Renal pelvis (tissue), 4 donors: ENCODE measurements around the gene THTPA. TPM values are rescaled to one million over a fixed set of nuclear protein-coding genes. Genes with fewer than 3 reads are reported as not detected.
A peak's percentile ranks its signal among the peaks of the same experiment; 100 is the strongest.

Source experiments
- DNase-seq: peaks from one replicate; pipeline ENCODE4 v3.0.0-alpha.2; 2013
- polyA plus RNA-seq, 3 donors: library from polyadenylated mRNA; unstranded; fragments of 120-200 nt; gene quantifications; one replicate each; pipeline ENCODE4 v1.2.1, GENCODE V29; 2013; ENCODE audit not compliant: insufficient read length in 3 of 3

Gene THTPA
- polyA plus RNA-seq, 3 donors, result 19.0 to 20.5 (median 19.7) TPM

DNA sequence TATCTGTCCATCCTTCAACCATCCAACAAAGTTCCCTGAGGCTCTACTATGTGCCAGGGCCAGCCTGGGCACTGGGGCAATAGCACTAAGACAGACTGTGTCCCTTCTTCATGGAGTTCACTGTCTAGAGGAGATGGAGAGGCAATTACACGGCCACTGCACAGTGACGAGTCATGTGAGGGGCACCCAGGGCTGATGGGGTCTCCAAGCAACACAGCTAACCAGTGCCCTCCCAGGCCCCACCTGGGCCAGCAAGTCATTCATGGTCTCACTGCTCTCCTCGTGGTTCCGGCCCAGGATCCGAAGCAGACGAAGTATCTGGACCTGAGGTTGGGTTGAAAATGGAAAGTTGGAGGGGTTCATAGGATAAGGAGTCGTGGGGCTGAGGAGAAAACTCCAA is 8.8 kb downstream of the THTPA start:
- DNase-seq, result no peak

DNA sequence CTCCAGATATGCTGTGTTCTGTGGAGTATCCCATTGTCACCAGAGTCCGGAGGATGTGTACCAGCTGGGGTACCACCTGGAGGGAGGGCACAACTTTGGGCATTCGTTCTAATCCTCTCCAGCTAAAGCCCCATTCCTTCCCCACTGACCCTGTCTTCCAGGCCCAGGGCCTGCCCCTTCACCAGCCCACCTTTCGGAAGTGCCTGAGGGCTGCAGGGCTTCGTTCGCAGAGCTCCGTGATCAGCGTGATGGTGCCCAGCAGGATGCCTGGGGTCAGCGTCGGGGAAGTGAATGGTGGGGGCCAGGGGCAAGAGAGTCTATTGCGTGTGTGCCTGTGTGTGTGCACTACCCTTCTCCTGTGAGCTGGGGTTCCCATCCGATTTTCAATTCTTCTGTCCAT is 9.6 kb downstream of the THTPA start:
- no peak for DNase-seq

DNA sequence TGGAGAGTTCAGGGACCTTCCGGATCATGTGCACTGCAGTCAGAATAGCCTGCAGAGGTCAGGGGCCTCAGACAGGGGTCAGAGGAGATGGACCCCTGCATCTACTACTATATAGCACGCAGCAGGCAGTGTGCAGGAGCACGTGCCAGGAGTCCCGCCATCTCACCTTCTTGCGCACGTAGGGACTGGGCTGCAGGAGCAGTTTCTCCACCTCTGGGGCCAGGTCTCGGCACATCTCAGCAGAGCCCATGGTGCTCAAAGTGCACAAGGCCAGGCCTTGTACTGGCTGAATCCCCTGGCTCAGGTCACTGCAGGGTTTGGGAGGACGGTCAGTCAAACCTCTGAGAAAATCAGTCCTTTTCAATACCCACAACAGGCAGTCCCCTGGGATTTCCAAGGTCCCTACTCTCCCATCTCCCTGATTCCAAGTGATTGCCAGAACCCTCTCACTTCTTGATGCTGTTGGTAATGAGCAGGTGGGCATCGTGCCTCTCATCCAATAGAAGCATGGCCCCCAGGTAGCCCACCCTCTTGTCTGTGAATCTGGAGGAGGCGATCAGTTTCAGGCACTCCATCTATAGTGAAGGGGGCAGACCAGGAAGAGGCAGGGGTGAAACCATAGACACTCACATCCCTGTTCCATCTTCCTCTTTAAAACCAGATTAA is 10.2 kb downstream of the THTPA start:
- no peak for DNase-seq

DNA sequence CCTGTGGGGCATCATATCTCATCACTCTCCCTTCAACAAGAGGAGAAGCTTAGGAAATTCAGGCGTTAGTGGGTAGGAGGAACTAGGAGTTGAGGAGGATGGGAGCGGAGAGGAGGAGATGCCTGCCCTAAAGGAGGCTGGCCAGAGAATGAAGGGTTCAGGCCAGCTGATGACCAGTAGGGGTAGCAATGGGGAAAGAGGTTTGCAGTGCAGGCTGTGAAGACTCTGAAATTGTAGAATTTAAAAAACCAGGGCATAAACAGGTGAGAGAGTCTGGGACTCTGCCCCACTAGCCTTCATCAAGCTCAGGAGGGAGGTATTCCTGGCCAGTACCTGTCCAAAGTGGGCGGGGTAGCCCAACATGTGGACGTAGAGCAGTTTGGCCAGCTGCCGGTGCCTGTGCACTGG is 10.7 kb downstream of the THTPA start:
- no peak for DNase-seq

DNA sequence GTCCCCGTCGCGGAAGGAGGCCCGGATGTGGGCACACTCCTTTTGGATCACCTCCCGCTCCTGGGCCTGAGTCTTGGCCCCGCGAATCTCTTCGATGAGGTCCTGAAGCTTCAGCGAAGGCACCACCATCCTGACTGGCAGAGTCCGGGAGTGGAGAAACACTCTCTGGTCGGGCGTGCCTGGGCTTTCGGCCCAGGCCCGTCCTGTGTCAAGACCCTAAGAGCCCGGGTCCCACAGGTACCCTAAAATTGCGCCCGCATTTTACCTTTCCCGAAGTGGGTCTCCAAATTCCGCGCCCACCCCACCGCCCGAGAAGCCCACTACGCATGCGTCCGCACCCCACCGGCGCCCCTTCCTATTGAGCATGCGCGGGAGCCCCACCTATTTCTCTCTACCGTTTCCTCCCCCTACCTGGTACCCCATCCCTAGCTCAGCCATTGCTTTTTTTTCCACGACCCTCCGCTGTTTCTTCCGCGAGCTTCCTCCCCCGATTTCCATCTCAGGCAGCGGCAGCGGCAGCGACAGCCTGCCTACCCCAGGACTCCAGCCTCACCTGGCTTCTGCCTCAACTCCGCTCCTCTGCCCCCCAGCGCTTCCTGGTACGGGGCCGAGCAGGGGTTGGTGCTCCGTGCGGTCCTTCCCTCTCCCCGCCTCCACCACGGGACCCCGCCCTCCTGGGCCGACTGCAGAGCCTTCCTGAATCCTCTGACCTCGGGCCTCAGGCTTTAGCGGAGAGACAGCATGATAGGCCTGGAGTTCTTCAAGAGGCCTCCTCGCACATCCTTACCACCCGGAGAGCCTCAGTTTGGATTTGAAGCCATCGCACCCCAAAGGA is 11.3 kb downstream of the THTPA start, which contains the start of gene AP1G2:
Gene AP1G2, minus strand, starts transcription at position 606 of the 835 bp plus-strand sequence. Its CDS starts 477 bp downstream, at position 129.
- peak; percentile 73 for DNase-seq

DNA sequence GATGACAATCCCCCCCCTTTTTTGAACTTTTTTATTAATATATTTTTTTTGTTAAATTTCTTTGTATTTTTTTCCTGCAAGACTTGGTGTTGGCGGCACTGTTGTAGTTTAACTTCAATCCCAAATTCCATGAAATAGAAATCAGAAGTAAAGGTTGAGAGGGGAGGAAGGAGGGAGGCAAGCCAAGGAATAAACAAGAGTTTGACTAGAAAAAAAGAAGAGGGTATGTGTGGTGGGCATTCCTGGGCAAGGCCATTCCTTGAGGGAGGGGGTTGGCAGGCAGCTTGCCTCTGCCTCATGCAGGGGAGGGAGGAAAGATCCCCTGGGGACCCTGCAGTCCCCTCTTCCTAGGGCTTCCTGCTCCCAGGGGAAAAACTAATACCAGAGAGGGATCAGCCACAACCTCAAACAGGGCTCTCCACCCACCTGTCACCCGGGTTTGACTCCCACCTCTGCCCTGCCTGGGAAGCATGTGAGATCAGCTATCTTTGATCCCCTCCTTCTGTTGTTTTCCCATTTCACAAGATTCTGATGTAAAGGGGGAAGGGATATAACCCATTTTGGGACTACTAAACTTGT is 12.0 kb downstream of the THTPA start:
- no peak for DNase-seq

DNA sequence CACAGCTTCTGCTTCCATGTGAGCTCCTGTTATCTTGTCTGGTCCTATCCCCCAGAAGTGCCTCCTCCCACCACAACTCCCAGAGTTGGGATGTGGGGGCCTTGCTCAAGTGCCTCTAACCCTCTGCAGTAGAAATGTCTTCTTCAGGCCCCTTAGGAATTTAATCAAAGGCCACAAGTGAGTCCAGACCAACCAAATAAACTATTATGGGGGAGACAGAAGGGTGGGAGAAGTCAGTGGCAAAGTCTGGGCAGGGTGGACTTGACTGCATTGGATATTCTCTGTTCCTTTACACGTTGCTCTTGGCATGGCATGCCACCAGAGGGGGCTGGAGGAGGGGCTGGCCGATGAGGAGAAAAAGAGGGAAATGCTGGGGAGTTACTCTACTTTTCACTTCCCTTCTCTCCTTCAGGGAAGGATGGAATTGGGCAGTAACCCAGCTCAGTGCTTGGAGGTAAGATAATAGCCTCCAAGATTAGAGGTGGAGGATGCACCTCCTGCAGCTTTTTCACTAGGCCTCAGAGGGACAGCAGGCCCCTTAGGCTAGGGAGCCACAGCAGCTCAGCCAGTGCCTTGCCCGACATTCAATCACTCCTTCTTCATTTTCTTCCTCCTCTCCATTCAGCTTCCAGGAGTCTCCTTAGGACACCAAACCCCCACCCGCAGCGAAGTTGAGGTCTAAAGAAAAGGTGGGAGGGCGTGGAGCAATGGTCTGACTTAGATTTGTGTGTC is 12.7 kb downstream of the THTPA start:
- DNase-seq, result peak; percentile 35

DNA sequence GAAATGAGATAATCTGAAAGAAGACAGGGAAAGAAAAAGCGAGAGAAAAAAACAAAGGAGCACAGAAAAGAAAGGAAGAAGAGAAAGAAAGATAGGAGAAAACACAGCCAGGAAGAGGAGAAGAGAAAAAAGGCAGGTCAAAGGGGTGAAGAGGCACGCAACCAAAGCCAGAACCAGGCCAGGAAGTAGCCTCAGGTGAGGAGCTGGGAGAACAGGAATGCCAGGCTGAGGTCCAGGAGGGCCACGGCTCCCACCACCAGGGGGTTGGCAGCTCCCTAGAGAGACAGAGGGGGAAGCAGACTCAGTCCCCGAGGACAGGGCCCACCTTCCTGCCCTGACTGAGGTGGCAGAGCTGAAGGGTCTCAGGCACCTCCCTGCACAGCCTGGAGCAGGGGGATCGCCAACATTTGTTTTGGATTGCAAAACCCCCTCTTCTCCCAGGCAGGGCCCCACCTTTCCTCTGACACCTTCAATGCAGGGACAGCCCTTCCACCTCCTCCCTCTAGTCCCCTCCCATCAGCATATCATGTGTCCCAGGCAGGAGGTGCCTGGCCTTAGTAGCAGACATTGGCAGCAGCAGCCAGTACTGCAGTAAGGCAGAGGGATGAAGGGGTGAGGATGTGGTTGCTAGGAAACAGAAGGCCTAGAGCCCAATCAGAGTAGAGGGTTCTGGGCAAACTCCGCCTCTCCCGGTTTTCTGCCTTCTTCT is 13.5 kb downstream of the THTPA start:
- DNase-seq, result peak; percentile 38

DNA sequence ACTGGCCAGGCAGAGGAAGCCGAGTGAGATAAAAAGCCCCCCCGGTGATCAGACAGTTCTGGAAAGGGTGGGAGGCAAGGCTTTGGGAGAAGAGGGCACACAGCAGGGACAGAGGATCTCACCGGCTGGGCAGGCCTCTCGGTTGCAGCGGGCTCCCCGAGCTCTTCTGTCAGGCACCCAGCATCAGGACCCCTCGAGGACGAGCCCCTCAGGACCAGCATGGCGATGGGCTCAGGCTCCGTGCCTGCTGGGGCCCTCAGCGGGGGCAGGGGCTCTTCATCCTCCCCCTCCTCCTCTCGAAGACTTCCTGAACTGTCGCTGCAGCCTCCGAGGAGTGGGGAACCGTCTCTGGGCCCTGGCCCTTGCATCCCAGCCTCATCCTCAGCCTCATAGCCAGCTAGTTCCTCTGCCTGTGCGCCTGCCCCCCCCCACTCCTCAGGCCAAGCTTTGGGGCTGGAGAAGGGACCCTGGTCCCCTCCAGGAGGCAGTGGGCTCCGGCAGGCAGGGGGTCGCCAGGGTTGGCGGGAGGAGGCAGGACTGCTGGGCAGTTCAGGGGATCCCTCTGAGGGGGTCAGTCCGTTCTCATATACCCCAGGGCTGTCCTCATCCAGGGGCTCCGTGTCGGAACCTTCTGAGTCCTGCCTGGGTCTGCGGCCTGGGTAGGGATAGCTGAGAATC is 14.9 kb downstream of the THTPA start:
- no peak for DNase-seq

DNA sequence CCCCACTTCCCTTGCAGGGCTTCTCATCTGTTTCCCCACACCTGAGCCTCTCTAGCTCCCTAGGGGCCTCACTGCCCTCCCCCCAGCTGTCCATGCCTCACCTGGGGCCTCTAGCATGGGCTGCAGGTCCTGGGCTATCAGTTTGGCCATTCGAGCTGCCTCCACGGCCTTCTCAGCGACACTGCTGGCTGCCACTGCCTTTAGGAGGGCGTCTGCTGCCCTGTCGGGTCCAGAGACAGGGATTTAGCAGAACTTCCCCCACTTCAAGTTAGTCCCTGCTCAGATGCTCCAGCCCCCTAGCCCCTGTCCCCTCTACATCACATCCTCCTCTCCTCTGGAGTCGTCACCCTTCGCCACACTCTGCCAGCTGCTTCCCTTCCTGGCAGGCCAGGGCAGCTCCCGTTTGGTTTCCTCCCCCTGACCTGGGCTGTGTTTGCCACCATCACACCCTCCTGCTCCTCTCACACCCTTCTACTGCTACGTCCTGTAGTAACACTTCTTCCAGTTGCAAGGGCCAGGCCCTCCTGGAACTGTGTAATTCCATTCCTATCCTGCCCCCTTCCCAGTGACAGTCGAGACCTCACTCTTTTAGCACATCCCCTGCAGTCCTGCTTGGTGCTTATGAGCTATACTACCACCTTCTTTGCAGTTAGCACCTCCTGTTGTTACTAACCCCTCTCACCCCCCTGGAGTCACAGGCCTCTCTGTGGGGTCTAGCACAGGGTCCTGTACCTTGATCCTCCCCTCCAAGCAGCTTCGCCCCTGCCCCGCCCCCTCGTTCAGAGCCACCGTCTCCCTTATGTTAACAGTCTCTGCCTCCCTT is 15.8 kb downstream of the THTPA start:
- DNase-seq, result peak; percentile 26

DNA sequence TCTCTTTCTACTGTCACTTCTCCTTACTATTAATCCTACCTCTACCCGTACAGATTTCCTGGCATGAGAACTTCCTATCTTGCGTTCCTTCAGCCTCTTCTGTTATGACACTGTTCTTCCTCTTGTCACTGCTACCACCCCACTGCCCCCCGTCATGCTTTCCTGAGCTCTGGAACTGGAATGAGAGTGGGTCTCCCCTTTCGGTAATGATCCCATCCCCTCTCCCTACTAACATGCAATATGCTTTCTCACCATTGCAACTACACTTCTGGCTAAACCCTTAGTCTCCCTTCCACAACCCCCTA is 16.4 kb downstream of the THTPA start:
- DNase-seq, result no peak

DNA sequence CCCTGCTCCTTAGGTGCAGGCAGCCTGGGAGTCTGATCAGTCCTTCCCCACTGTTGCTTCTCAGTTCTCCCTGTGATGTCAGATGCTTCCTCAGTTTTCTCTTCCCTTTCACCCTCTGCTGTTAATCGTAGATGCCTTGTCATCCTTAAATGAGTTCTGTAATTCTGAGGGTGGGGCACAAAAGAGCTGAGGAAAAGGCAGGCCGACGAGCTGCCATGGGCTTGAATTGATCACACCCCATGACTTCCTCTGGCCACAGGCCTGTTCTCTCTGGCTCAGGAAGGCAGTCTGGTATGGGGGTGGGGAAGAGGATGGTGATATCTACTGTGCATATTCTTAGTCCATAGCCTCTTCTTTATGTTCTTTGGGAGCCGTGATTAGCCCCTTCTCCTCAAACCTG is 16.8 kb downstream of the THTPA start:
- DNase-seq, result no peak

DNA sequence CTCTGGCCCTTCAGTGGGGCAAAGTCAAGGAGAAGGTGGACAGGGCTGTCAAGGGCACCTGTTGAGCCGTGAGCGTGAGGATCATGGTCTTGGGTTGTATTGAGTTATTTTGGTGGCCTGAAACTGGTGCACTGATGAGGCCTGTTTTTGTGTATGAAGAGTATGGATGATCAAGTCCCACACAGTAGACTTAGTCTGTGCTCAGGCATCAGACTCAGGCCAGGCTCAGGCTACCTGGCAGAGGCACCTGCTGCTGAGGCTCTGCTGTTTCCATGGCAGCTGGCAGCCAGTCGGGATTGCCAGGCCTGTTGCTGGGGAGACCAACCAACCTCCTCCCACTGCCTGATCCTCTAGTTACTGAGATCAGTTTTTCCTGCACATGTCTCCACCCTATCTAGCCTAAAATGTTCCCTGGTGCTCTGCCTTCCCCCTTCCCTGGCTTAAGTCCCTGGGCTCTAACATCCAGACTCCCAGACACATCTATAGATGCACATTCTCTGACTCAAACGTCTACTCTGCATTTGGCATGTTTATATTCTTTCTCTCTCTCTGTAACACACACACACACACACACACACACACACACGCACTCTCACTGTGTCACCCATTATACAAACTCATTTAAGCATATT is 17.4 kb downstream of the THTPA start:
- no peak for DNase-seq

DNA sequence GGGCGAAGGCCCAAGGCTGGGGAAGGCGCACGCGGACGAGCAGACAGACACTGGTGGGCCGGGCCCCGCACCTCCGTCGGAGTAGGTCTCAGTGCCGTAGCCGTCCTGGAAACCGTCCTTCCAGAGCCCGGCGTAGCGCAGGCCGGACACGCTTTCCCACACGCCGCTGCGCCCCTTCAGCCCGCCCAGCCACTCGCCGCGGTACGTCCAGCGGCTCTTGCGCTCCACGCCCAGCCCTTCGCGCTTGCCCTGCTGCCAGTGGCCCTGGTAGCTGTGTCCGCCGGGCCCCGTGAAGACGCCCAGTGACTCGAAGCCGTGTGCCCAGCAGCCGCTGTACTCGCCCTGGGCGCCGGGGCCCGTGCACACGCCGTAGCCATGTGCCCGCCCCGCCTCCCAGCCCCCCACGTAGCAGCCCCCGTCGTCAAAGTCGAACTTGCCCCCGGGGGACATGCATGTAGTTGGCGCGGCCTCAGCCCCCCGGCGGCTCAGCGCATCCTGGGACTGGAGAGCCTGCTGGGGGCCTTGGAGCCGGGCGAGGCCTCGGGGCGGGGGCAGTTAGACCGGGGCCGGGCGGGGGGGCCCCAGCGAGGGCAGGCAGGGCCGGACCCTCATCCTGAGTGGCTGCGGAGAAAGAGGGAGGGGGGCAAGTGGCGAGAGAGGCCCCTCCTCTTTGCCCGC is 21.1 kb downstream of the THTPA start:
- no peak for DNase-seq

DNA sequence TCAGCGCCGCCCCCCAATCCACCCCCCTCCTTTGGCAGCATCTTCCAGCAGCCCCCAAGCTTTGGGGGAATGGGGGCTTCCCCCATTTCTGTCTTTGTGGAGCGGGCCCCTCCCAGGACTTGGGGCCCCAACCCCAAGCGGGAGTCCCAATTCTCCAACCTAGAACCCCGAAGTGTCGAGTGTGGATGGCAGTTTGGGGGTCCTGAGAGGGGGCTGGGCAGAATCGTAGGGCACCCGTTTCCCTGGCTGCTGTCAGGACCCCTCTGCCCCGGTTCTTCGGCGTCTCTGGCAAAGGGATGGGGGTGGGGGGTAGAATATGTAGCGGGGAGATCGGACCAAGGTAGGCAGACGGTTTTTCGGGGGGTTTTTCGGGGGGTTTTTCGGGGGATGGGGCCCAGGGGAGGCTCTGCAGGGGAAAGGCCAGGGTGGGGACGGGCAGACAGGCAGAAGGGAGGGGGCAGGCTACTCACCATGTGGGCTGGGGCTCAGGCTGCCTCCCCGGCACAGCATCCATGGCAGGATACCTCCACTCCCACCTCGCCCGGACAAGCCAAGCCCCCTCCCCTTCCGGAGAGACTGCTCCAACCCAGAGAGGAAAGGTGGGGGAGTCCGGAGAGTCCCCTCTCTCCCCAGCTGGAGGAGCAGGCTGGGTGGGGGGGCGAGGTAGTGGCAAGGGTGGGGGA is 21.8 kb downstream of the THTPA start:
- DNase-seq, result no peak

DNA sequence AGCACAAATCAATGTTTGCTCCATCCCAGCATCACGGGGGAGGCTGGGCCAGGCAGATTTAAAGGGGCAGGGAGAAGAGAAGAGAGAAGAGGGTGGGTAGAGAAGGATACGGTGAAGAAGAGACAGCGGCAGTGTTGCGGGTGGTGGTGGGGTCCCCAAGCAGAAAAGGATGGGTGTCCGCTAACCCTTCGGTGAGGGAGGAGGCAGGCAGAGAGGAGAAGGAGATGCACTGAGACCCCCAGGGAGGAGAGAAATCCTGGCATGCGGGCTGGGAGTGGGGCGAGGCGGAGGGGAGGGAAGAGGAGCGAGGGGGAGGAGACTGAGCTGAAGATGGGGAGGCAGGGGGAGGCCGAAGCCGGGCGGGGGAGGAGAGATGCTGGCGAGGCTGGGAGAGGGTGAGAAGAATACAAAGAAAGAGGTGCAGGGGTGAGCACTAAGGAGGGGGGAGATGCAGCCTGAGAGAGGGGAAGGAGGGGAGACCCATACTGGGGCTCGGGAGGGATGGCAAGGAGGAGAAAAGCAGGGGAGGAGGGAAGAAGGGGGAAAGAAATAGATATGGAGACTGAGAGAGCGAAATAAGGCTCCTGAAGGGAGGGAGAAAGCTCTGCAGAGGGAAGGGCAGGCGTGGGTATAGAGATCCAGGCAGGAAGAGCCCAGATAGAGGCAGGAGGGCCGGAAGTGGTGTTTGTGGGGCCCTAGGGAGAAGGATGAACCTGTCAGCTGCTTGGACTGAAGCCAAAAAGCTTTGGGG is 22.7 kb downstream of the THTPA start, which contains the start of gene JPH4:
Gene JPH4, minus strand, starts transcription at position 231 of the 751 bp plus-strand sequence. CDS start 1,337 bp downstream, outside the sequence.
- DNase-seq, result no peak

DNA sequence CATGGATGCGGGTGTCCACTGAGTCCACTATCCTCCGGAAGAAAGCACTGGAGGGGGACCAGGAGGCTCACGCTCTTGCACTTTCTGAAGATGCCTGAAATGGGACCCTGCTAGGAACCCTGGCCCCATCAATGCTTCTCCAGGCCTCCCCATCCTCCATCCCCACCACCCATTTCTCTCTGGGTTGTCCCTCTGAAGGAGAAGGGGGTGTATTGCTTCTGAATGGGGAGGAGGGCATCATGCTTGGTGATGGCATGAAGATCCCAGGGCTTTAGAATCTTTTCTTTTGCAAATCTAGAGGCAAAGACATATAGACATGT is 23.2 kb downstream of the THTPA start:
- no peak for DNase-seq

DNA sequence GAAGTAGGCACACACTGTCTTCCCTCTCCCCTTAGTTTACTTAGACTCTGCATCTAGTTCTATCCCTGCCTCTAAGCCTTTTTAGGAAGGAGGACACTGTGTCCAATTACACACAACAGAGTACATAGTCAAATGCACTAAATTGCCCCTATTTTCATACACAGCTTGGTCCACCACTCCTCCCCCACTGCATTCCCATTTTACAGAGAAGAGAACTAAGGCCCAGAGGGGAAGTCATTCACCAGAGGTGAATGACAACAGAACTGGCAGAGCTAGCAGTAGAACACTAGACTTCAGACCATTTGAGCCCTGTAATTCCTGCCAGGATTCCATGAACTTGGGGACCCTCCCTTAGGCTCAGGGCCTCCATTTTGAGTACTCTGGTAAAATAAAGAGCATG is 23.7 kb downstream of the THTPA start:
- no peak for DNase-seq
